DMS53 treated with DMSO at 0.1 percent for 48 hours (cell line): ENCODE measurements around the gene PPP1R17.

Experiments used
- DNase-seq: peaks from one replicate; lab custom pipeline; 2025; ENCODE audit not compliant: unreplicated experiment; lab: John Stamatoyannopoulos, UW

The PPP1R17 gene

DNA sequence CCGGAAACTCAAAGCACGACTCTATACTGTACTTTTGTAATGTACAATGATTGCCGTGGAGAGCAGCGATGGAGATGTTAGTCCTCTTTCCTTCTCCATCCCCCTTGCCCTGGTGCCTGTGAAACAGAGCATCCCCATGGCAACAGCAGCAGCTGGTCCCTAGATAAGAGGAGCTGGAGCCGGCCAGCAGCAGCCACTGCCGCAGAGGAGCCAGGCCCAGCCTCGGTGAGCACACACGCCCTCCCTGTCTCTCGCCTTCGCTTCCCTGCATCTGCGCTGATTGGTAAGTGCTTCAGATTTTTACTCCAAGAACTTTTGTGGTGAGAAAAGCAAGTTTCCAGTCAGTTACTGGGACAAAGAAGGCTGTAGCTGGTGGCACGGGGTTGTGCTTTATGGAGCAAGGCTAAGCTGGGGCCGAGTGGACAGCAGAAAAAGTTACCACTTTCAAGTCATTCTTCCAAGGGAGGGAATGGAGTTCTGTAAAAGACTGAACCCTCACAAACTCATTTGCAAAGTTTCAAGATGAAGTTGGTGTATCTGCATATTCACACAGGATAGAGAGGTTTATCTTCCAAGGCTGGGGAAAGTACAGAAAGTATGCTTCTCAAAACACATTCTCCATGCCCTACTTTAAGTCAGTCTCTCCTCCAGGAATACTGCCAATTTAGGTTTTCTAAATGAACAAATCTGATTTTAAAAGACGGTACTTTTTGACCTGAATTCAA, at the start of gene PPP1R17:
TSS of gene PPP1R17 (plus strand) at position 192 of the 725 bp plus-strand sequence. CDS start 5,227 bp downstream, outside the sequence.
- DNase-seq, result no peak

DNA sequence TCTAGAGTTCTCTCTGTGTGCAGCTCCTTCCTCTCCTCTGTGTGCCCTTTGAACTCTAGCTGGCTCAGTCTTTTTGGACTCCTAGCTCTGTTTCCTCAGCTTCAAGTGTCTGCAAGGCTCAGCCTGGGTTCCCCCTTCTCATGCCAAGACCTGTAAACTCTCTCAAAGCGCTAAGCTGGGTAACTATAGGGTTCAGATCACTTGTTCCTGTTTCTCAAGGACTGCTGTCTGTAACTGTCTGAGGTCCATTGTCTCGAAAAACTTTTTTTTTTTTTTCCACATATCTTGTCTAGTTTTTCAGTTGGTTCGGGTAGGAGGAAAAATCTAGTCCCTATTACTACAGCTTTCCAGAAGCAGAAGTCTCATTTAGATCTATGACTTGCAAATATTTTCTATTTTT, 46.6 kb upstream of the PPP1R17 start:
- DNase-seq, result no peak

DNA sequence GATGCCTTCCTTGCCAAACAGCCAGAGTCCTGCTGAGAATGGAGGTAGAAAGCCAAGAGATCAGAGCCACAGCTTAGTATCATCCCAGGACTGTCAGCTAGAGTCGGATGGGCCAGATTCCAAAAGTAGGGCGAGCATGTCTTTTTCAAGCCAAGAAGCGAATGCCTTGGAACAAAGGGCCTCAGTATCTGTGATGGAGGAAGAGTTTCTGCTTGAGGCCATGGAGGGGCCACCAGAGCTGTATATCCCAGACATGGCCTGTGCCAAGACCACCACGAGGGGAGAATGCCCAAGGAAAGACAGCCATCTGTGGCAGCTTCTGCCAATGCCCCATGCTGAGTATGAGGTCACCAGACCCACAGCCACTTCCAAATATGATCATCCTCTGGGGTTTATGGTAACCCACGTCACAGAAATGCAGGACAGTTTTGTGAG, 44.3 kb upstream of the PPP1R17 start:
- DNase-seq, result no peak

DNA sequence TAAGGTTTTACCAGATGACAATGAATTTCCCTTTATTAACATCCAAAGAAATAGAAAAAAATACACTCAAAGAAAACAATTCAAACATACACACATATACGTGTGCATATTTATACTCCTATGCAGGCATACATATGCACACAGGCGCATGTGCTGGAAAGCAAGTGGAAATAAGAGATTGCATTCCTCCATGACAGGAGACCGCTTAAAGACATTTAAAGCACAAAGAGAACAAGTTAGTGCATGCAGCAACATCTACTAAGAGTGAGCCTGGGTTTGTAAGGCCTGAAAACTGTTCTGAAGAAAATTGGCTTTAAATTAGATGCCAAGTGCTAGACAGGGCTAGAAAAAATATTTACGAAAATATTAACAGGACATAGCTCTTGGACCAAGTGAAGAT, 40.1 kb upstream of the PPP1R17 start:
- no peak for DNase-seq

DNA sequence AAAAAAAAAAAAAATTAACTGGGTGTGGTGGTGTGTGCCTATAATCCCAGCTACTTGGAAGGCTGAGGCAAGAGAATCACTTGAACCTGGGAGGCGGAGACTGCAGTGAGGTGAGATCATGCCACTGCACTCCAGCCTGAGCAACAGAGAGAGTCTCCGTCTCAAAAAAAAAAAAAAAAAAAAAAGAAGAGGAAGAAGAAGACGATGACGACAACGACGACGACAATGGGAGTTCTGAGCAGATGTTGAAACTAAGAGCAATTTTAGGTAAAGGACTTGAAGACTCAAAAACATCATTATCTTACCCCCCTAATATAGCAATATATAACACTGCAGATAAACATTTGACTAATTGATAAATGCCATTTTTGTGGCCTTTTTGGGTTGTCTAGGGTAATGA, 39.5 kb upstream of the PPP1R17 start:
- no peak for DNase-seq

DNA sequence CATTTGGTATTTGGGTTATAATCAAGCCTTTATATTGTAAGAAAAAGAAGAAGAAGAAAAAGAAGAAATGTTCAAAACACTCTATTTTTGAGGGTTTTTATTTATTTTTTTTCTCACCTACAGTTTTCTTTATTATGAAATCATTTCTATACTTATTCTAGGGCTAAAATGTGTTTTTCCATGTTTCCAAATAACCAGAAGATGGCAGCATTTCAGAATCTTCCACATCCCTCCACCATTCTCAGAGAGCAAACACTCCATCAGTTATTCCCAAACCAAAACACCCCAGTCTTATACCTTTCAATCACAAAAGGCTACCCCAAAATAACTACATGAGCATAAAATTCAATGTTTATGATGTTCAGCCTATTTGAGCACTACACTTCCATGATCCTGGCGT, 38.7 kb upstream of the PPP1R17 start:
- peak; percentile 28 for DNase-seq

DNA sequence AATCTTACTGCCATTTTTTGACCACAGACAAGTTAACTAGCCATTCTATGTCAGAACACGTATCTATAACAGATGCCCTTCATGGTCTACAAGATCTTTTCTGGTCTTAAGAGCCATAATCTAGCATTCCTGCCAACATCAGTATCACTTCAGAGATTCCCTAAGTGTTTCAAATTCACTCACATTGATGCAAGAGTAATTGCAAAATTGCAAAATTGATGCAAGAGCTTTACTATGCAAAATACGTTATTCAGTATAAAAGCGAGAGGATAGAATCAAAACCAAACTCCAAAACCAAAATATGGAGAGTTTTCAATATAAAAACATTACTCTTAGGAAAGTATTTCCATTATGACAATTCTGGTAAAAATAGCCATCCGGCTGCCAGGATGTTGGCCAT, 38.1 kb upstream of the PPP1R17 start:
- DNase-seq, result no peak

DNA sequence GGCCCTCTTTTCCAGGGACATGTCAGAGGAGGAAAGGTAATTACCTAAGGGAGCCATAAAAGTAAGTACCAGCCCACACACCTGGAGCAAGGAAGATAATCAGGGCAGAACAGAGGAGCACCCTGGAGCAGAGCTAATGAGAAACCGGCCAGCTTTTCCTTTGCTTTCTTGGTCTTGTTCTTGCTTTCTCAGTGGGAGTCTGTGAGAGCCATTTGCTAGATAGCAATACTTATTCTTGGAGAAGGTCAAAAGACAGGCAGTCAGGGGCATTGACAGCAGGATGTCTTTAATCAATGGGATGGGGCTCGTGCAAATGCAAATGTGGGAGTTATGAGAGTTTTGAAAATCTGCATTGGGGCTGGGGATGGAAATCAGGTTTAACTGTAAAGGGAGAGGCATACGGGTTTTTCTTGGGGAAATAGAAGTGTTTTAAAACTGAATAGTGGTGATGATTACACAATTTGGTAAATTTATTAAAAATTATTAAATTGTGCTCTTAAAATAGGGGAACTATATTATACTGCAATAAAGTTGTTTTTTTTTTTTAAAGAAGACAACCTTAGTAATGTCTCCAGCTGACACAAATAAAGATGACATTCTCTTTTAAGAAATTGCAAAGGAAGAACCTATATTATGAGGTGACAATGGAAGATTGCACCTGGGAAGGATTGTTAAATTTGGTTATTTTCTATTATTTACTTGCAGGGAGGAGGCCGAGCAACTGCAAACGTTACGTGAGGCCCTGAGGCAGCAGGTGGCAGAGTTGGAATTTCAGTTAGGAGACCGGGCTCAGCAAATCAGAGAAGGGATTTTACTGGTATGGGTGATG, 35.6 kb upstream of the PPP1R17 start:
- no peak for DNase-seq

DNA sequence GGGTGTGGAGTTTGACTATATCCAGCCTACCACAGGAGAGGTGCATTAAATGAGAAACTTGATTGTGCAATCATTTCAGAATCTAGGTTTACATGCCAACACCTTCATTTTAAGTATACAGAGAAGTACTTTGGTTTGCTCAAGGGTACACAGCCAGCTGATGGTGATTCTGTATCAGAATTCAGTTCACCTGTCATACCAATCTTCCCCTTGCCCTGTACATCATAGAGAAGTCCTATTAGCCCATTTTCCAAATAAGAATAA, 35.0 kb upstream of the PPP1R17 start:
- DNase-seq, result no peak

DNA sequence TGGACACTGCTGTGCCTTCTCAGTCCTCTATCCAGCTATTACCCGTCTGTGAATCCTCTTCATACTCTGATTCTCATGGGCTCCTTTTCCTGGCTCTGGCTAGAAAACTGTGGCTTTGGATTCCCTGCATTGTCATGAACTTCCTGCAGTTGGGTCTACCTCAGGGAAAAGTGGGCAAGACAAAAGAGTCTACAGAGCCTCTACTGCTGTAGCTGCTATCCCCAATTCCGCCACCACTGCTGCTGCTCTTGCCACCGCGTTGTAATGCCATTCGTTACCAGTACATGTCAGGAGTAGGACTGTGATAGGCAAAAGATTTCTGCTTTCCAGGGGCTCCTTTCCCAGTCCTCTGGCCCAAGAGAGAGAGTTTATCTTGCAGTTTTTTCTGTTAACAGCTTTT, 23.9 kb upstream of the PPP1R17 start:
- DNase-seq, result no peak

DNA sequence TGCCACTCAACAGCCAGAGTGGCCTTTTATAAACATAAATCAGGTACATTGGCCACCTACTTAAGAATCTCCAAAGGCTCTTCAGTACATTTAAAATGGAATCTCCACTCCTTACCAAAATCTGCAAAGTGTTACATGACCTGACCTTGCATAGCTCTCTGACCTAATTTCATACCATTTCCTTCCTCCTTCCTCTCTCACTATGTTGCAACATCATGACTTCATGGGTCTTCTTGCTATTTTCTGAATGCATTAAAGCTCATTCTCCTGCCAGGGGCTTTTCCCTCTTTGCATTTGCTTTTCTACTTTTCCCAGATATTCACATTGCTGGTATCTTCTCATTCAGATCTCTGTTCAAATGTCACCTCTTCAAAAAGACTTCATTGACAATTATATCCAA, 22.1 kb upstream of the PPP1R17 start:
- DNase-seq, result no peak

DNA sequence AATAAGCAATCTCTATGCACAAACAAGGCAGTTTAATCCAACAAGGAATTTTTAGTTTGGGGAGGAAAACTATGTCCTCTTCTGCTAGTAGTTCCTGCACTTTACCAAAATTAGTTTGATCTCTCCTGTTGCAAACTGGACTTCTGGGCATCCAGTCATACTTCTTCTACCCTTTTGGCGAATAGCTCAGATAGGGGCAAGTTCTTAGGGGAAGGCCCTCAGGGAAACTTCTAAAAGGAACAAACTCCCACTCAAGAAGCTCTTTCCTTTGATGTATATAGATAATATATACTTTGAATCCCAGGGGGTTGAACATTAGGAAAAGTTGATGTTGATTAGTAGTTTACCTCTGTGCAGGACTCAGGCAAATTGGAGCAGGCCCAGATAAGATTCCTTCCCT, 21.5 kb upstream of the PPP1R17 start:
- DNase-seq, result no peak

DNA sequence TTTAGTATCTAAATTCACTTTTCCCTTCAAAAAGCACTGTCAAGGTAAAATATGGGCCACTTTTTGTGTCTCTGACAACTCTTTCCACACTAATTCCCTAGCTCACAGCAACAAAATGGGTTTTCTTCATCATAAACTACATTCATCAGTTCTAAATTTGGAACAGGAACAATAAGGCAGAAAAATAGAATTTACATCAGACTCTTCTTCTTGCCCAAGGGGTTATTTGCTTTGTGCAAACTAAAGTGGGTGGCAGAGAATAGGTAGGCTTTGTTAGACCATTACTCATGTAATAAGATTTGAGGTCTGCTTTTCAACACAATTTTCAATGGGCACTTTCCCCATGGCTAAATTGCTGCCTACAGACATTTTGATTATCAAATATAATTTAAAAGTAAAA, 17.6 kb upstream of the PPP1R17 start:
- DNase-seq, result no peak

DNA sequence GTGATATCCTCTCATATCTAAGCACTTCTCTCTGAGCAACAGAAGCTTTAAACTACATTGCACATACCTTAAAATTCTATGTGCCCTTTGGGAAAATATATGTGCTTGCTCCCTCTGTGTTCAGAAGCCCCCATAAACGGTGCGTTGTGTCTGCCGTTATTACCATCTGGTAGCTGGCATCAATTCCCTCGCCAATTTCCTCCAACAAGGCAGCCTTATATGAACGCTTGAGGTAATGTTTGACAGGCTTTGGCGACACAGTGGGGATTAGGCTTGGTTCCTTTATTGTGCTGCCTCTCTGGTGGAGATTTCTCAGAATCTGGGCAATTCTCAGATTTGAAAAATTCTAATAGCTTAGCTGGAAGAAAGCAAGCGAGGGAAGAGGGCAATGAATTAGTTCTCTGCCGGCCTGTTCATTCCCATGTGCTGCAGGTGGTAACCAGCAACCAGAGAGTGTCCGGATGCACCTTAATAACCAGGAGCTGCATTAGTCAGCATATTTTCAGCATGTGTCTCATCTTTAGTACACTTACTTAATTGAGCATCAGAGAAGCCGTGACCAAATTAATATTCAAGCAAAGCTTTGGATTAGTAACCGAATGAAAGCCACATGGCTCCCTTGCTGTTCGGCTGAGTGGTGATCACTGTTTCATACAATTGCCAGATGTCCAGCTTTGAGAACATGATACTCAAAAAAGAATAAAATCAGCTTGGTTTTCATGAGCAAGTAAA, 7.3 kb upstream of the PPP1R17 start:
- DNase-seq, result no peak

DNA sequence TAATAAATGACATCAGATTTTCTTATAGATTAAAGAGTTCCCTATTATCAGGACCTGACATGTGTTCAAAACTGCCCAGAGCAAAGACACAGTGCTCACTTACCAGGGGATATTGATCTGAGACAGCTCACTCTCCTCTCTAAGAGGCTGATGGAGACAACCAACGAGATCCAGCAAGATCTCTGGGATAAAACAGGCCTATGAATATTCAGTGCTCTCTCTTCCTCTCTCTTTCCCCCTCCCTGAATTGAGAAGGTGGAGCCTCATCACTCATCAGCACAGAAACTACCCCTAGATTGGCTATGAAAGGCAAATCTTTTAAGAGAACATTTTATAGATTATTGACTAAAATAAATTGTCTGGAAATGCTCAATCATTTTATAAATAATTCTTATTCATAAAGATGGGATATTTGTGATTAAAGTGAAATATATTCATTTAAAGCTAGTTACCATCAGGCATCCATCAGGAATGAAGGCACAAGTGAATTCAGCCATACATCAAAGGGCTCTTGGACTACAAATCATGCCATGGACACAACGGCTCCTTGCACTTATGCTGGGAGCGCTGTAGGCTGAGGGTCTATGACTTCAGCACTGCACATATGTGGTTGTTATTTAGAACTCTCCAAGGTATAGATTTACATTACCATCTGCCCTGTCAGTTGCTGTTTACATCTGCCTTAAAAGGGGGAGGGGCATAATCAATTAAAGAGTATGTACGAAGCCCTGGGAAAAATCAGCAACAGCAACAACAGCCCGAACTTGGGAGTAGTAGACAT, 3.4 kb upstream of the PPP1R17 start:
- no peak for DNase-seq

DNA sequence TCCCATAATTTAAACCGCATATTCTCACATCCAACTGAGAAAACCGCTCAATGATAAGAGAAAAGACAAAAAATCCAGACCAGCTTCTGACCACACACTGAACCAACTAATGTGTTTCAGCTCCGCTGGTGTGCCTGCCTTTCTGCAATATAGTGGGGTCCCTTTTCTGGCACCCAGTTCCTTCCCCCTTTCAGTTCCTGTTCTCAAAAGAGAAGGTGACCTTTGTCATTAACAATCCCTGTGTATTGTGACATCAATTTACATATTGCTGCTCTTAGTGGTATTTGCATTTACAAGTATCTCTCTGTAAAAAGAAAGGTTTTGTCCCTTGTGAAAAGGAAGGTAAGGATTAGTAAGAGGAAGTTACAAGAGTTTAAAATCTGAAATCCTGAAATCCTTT, 1.4 kb downstream of the PPP1R17 start:
- no peak for DNase-seq

DNA sequence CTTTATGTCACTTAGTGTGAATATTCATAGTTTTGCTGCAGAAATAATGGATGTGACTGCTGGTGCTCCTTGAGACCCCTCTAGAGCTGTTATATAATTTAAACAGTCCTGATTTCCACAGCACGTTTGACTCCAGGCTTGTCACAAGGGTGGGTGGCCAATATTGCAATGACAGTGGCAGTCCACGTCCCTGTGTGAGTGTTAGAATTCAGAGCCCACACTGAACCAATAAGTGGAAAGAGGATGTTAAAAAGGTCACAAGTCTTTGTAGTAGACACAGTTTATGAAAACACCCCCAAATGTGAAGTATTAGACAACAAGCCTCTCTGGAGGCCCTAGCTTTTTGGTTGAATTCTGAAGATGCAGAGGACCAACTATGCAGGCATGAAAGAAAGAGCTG, 2.0 kb downstream of the PPP1R17 start:
- no peak for DNase-seq

DNA sequence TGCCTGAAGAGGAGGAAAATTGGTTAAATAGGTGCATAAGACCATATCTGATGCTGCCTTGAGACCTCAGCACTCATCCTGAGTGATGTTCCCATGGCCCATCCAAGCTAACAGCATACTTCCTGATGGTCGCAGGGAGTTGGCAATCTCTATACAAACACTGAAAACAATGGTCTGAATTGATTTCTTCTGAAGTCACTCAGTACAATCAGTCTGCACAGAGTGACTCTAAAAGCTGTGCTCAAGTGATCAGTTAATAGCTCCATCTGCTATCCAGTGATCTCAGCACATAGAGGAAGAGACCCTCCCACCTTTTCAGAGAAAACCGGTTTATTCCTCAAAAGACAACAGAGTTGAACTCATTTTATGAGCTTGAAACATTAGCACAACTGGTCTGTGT, 3.9 kb downstream of the PPP1R17 start:
- no peak for DNase-seq

DNA sequence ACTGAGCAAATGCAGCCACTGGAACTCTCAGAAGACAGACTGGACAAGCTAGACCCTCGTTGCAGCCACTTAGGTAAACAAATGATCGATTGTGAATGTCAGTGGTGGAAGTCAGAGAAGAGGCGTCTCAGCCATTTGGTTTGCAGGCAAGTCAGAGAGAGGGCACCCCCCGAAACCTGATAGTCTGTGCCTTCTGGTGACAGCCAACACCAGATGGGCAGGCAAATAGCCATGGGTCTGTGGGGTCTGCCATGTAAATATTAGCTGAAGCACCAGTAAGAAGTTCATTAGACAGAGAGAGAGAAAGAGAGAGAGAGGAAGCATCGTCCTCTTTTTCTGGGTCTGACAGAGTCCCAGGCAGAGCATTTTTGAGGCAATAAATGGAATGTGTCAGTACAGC, 5.4 kb downstream of the PPP1R17 start:
- no peak for DNase-seq

DNA sequence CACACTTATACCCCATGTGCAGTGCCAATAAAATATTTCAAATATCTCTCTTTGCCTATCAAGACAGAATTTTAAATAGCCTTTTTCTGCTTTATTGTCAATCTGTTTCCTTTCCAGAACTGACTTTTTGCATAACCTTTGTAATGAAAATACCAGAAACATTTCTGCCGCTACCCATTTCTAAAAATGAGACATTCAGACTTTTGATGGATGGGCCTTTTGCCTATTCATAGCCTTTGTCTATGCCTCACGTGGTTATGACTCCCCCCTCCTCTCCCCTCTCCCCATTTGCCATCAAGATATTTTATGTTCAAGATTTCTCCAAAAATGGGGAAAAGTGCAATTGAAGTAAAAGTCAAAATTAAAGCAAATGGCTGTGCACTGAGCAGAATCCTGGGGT, 5.9 kb downstream of the PPP1R17 start:
- no peak for DNase-seq

DNA sequence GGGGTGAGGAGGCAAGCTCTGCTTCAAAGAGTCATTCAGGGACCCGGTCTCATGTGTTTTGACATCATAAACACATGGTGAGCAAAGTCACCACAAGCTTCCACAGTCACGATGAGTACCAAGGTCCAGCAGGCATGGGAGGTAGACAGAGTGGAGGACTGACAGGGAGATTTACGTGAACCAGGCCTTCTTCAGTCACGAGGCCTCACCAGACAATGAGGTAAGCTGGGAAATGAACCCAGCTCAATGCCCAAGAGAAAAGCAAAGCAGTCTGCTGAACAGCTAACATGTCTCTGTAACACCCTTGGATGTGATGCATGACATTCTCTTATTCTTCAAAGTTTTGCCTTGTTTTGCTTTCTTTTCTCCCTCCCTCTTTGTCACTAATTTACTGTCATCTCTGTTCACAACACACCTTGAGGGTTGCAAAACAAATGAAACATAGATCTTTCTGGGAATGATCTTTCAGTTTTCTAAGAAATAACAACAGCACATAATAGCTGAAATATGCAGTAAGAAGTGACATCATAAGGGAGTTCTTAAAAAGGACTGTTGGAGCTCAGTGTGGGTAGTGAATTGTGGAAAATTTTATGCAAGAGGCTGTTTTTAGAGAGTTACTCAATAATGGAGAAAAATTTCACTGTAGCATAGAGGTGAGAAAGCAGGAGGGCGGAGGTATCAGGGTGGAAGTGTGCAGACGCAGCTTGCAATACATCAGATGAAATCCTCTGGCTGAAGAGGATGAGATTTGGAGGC, 9.0 kb downstream of the PPP1R17 start:
- no peak for DNase-seq
